ENCODE data around the gene TENM4.
"Not testable (repeated sequence)": the region's sequence is repeated elsewhere in the genome, so short reads cannot be mapped to it uniquely, and the experiment has no call there.

Gene TENM4

GRCh38 chr11:79208126-79208525 is 232.7 kb downstream of the TENM4 start:
- no peak for DNase-seq (ENCODE audit: low spot score)

GRCh38 chr11:79206951-79207350 is 233.9 kb downstream of the TENM4 start:
- DNase-seq (ENCODE audit: low spot score) = no peak

GRCh38 chr11:79205786-79206185 is 235.0 kb downstream of the TENM4 start:
- DNase-seq (ENCODE audit: low spot score) = no peak

GRCh38 chr11:79201677-79202347 is 239.0 kb downstream of the TENM4 start:
- DNase-seq (ENCODE audit: low spot score) = no peak

GRCh38 chr11:79200398-79201070 is 240.3 kb downstream of the TENM4 start:
- DNase-seq (ENCODE audit: low spot score) = no peak

GRCh38 chr11:79199729-79200354 is 241.0 kb downstream of the TENM4 start:
- DNase-seq (ENCODE audit: low spot score) = no peak

- DNase-seq (ENCODE audit: low spot score) = no peak
Measured at GRCh38 chr11:79198898-79199250, 242.0 kb downstream of the TENM4 start.

GRCh38 chr11:79198203-79198897 is 242.5 kb downstream of the TENM4 start:
- no peak for DNase-seq (ENCODE audit: low spot score)

GRCh38 chr11:79196950-79197349 is 243.9 kb downstream of the TENM4 start:
- no peak for DNase-seq (ENCODE audit: low spot score)

GRCh38 chr11:79195209-79195608 is 245.6 kb downstream of the TENM4 start:
- no peak for DNase-seq (ENCODE audit: low spot score)

- no peak for DNase-seq (ENCODE audit: low spot score)
Measured at GRCh38 chr11:79193663-79194310, 247.0 kb downstream of the TENM4 start.

GRCh38 chr11:79192836-79193235 is 248.0 kb downstream of the TENM4 start:
- DNase-seq (ENCODE audit: low spot score) = no peak

GRCh38 chr11:79191716-79192115 is 249.1 kb downstream of the TENM4 start:
- not testable (repeated sequence) for DNase-seq (ENCODE audit: low spot score)

GRCh38 chr11:79190553-79190952 is 250.3 kb downstream of the TENM4 start:
- not testable (repeated sequence) for DNase-seq (ENCODE audit: low spot score)

GRCh38 chr11:79189601-79190000 is 251.2 kb downstream of the TENM4 start:
- DNase-seq (ENCODE audit: low spot score) = no peak

- no peak for DNase-seq (ENCODE audit: low spot score)
Measured at GRCh38 chr11:79189055-79189454, 251.8 kb downstream of the TENM4 start.

- DNase-seq (ENCODE audit: low spot score) = no peak
Measured at GRCh38 chr11:79186669-79187068, 254.2 kb downstream of the TENM4 start.

- no peak for DNase-seq (ENCODE audit: low spot score)
Measured at GRCh38 chr11:79185351-79185750, 255.5 kb downstream of the TENM4 start.

GRCh38 chr11:79184285-79184684 is 256.5 kb downstream of the TENM4 start:
- DNase-seq (ENCODE audit: low spot score) = no peak

- no peak for DNase-seq (ENCODE audit: low spot score)
Measured at GRCh38 chr11:79182794-79183193, 258.0 kb downstream of the TENM4 start.

GRCh38 chr11:79179087-79179486 is 261.7 kb downstream of the TENM4 start:
- DNase-seq (ENCODE audit: low spot score) = no peak
